ENCODE results near the gene CSMD2.

The CSMD2 gene

DNA sequence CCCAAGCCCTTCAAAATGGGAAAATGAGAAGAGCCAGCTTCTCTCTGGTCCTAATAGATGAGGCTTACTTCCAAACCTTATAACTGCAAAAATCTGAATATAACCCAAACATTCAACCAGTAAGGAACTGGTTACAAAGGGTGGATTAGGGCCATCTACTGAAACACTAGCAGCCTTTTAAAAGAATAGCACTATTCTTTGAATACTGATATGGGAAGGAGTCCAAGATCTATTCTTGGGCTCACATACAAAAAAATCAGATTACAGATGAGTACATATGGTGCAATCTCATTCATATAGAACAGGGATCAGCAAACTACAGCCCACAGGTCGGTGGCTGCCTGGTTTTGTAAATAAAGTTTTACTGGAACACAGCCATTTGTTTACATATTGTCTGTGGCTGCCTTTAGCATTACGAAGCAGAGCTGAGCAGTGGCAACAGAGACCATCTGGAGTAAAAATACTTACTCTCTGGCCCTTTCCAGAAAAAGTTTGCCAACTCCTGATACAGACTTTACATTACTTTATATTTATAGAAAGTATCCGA lies 524.8 kb downstream of the CSMD2 start:
- DNase-seq (ENCODE audit: low read depth in 2 of 2): no peak

DNA sequence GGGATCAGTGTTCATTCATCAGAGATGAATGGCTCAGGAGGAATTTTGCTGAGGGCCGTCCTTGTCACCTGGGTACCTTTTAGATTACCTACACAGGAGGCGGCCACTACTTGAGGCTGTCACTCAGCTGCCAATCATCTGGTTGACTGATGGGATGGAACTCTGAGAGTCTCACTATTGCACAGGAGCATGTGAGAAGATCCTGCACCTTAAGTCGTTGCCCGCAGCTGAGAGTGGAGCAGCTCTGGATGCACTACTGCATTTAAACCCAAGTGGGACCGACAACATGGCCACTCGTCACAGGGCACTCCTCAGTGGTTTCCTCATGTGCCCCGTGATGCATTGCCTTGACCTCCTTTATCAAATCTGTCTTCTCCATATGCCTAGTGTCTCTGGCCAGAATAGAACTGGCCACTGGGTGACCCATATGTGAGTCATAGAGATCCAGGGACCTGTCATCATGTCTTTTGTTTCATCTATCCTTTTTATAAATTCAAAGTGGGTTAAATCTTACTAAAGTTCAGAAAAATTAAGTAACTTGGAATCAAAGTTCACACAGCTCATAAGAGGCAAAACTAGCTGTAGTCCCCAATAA lies 527.1 kb downstream of the CSMD2 start:
- DNase-seq (ENCODE audit: low read depth in 2 of 2): no peak

GRCh38 chr1:33636209-33636608 lies 528.8 kb downstream of the CSMD2 start:
- no peak for DNase-seq (ENCODE audit: low read depth in 2 of 2)

GRCh38 chr1:33635336-33636012 lies 529.6 kb downstream of the CSMD2 start:
- no peak for DNase-seq (ENCODE audit: low read depth in 2 of 2)

DNA sequence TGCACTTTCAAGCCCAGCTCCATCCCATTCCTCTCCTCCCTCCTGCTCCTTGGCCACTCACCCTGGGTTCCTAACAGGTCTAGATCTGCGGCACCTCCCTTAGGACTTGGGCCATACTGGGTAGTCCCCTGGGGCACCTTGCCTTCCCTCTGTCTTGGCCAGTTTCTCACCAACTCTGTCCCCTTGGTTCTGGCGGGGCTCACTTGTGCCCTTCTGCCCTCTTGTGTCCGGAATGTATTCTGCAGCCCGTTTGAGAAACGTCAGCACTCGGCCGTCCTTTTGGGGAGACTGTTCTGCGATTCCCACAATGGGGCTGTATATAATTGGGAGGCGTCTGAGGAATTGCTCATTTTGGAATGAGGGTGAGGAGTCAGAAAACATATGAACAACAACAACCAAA lies 530.2 kb downstream of the CSMD2 start:
- no peak for DNase-seq (ENCODE audit: low read depth in 2 of 2)

DNA sequence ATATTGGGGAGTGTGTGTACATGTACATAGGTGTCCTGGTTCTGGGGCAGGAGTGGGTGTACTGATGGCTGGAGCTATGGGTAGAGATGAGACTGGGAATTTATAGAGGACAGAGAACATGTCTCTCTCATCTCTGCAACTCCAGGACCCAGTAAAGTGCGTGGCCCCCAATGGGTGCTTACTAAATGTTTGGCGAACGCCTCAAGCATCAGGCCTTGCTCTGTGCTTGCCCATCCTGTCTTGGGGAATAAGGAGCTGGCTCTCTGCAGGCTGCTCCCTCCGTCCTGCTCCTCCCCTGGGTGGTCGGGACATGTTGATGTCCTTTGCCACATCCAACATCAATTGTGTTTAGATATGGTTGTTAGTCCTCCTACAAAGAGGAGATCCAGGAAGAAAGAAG lies 530.9 kb downstream of the CSMD2 start:
- DNase-seq (ENCODE audit: low read depth in 2 of 2): no peak

- DNase-seq (ENCODE audit: low read depth in 2 of 2): peak; percentile 66 to 74
Measured at GRCh38 chr1:33633019-33633801, 531.8 kb downstream of the CSMD2 start.

DNA sequence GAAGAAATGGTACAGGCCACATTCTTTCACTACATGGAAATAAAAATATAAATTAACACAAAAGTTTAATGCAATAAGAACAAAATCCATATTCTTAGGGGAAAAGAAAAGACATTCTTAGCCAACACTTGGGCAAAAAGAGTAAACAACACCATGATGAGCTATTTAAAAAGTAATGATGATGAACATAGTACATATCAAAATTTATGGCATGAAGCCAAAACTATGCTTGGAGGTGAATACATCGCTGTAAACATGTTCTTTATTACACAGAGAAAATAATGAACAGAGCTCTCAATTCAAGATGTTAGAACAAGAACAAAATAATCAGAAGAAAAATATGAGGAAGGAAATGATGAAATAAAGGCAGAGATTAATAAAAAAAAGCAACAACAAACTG lies 534.3 kb downstream of the CSMD2 start:
- no peak for DNase-seq (ENCODE audit: low read depth in 2 of 2)

DNA sequence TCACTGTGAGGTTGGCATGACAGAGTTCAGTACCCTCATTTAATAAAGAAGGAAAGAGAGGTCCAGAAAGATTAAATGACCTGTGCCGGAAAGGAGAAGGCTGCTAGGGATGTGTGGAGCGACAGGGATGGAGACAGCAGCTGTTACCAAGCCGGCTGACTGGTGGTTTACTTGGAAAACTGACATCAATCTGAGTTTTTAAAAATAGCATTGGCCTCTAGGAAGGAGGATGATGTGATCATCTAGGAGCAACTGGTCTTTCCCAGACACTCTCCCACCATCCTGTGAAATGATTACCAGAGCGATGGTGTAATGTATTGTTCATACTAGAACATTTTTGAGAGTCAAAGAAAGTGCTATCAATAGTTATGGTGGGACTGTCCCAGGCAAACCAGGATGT lies 538.2 kb downstream of the CSMD2 start:
- no peak for DNase-seq (ENCODE audit: low read depth in 2 of 2)

DNA sequence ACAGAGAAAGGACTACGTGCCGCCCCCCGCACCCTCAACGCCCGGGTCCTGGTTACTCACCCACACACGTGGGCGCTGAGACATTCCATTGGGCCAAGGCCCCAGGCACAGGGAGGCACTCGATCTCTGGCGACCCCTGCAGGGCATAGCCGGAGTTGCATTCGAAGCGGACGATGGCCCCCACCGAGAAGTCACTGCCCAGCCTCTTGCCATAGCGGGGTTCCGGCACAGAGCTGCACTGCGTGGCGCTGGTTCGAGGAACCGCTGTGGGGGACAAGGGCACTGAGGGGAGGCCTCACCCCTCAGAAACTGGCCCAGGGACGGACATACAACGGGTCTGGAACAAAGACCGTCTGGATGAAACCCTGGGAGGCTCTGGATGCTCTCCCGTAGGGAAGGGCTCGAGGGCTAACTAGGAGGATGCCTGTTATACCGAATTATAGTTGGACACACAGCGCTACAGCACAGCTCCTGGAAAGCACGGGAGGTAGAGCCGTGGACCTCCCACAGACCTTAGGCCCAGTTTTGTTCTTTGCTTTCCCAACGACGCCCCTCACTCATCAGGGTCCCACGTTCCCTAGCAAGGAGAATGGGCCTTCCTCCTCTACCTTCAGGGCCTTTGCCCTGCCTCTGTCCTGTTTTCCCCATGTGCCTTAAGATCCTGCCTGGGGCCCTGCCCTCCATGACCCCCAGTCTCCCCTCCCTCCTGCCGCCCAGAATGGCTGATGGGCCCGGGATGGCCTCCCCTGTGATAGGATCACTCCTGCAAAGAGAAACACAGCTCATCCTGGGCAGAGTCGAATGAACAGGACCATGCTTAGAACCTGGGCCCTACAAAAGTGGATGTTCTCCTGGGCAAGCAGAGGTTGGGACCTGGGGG lies 539.8 kb downstream of the CSMD2 start:
- DNase-seq (ENCODE audit: low read depth in 2 of 2): no peak

DNA sequence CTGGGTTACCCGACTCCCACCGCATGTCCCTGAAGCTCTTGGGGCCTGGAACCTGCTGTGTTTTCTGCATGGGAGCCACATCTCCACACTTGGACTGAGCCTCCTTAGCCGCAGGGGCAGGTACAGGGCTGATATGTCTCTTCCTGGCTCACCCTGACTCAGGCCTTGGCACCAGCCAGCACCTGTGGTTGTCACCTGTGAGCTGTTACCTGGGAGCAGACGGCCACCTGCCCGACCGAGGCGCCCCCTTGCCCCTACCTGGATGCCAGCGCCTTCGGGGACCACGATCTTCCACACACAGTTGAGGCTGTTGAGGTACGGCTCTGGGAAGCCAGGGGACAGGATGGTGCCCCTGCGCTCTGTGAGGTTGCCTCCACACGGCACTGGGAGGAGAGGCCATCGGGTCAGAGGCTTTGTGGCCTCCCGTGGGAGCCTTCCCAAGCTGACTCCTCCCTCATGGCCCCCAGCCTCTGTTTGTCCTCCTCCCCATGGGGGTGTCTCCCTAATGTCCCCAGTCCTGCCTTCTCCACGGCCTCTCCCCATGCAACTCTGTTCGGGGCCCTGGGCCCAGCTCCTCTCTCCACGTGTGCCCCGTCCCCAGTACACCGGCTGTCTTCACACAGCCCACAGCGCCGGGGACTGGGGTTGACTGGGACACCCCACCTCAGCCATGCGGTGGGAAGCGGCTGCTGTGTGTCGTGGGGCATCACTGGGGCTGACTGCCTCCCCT lies 540.6 kb downstream of the CSMD2 start:
- DNase-seq (ENCODE audit: low read depth in 2 of 2): no peak

DNA sequence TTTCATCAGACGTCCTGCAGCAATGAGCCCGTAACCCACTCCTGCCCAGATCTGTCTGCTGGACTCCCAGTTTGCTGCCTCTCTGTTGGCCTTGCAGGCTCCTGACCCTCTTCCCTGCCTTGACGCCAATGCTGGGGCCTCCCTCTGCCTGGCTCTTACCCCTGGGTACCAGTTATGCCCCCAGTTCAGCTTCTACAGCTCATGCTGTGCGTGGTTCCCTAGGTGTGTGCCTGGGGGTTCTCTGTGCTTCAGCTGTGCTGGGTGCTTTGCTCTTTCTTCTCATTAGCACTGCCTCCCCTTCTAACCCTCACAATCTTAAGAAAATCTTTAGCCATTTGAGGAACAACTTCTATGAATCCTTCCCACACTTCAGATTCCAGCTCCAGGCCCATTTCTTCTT lies 541.2 kb downstream of the CSMD2 start:
- no peak for DNase-seq (ENCODE audit: low read depth in 2 of 2)

DNA sequence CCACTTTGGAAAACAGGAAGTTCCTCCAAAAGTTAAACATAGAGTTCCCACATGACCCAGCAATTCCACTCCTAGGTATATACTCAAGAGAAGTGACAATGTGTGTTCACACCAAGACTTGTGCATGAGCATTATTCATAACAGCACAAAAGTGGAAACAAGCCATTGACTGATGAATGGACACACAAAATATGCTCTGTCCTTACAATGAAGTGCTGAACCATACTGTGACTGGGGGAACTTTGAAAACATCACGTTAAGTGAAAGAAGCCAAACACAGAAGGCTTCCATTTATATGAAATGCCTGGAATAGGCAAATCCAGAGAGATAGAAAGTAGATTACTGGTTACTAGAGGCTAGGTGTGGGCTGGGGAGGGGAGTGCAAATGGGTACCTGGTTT lies 542.3 kb downstream of the CSMD2 start:
- no peak for DNase-seq (ENCODE audit: low read depth in 2 of 2)

GRCh38 chr1:33618636-33619035 lies 546.4 kb downstream of the CSMD2 start:
- DNase-seq (ENCODE audit: low read depth in 2 of 2): no peak

- DNase-seq (ENCODE audit: low read depth in 2 of 2): no peak
Measured at GRCh38 chr1:33617451-33617850, 547.6 kb downstream of the CSMD2 start.

GRCh38 chr1:33616780-33617179 lies 548.2 kb downstream of the CSMD2 start:
- no peak for DNase-seq (ENCODE audit: low read depth in 2 of 2)

DNA sequence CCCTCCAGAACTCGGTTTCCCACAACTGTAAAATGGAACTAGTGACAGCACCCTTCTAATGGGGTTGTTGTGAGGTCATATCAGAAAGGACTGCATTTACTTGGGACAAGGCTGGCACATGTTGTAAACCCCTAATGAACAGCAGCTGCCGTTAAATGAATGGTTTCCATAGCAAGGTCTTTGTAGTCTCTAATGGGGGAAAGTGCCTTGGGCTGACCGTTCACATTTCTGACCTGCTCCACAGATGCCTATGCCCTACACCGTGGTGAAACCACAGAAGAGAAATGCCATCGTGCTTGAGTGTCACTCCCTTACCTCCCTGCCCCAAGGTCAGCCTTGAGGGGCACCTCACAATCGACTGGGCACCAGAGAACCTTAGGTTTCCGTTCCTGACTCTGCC lies 549.5 kb downstream of the CSMD2 start:
- DNase-seq (ENCODE audit: low read depth in 2 of 2): no peak

DNA sequence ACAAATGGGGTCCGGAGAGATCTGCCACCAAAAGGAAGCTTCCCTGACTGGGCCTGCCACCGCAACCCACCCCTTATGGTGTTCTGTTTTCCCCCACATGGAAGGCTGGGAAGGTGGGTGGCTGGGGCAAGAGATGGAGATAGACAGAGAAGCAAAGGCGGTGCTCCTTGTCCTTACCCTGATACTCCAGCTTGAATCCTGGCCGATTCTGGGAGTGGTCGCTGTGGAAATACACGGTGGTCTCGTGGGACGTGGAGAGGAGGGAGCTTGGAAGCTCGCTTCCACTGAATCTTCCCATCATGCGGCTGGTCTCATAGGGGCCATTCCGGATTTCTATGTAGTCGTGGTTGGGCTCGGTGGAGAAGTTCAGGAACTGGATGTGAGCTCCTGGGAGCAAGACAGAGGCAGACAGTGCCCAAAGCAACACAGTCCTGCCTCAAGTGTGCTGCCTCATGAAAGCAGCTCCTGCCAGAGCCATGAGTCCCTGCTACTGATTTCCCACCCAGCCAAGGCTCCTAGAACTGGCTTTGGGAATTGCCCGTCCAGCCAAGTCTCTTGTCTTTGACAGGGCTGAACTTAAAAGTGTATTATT lies 554.1 kb downstream of the CSMD2 start:
- no peak for DNase-seq (ENCODE audit: low read depth in 2 of 2)

GRCh38 chr1:33610391-33610790 lies 554.6 kb downstream of the CSMD2 start:
- no peak for DNase-seq (ENCODE audit: low read depth in 2 of 2)

GRCh38 chr1:33609739-33610138 lies 555.3 kb downstream of the CSMD2 start:
- no peak for DNase-seq (ENCODE audit: low read depth in 2 of 2)
